ENCODE results near the gene GOLGA8A. TPM values are rescaled to one million over a fixed set of nuclear protein-coding genes. Genes with fewer than 3 reads are reported as not detected.
"Not testable (repeated sequence)": the region's sequence is repeated elsewhere in the genome, so short reads cannot be mapped to it uniquely, and the experiment has no call there.

GOLGA8A gene
- total RNA-seq, 1 donor from 2014 or later, result 258 TPM

DNA sequence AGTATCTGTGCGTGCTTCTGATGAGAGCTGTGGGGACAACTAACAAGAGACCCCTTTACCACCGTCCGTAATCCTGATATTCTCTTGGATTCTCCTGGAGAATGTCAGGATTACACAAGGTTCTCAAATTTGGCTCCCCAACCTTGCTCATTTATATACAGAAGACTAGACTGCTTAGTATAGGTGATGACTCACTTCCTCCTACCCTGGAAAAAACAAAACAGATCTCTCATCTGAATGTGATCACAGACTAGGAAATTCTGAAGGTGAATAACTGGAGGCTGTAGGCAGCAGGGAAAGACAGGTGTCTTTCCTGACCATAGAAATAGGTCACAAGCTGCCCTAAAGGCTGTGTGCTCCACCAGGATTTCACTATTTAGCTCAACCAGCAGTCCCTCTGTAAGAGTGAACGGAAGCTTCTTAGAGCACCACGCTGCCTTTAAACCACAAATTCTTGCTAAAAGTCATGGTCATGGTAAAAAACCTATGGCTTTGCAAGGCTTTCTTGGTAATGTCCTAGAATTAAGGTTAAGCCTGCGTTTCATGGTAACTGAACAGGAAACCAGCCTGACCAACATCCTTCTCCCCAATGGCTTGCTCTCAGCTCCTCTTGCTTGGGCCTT lies 39.9 kb downstream of the GOLGA8A start:
- intact Hi-C loops (cut with micrococcal nuclease); H3K4me3 Mint-ChIP-seq (ENCODE audit: low read depth); H3K36me3 Mint-ChIP-seq (ENCODE audit: low read depth); DNase-seq (ENCODE audit: low spot score); H3K27ac Mint-ChIP-seq; H3K27me3 Mint-ChIP-seq (ENCODE audit: low read depth); H3K4me1 Mint-ChIP-seq (ENCODE audit: low read depth); H3K9me3 Mint-ChIP-seq: not testable (repeated sequence)

DNA sequence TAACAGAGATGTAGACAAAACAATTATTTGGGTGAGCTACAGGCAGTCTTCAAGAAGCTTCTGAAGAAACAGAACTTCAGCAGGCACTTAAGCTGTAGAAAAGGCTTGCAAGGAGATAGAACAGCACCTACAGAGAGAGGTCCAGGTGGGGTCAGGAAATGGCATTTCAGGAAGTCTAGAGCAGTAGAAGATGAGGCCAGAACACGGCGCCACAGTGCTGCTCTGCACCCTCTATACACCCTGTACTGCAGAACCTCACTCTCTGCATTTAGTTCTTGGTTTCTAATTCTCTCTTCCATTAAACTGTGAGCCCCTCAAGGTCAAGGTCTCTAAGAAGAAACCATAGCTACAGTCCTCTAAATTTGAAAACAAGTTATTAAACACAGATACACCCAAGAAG lies 44.6 kb downstream of the GOLGA8A start:
- DNase-seq (ENCODE audit: low spot score); H3K27me3 Mint-ChIP-seq (ENCODE audit: low read depth); H3K36me3 Mint-ChIP-seq (ENCODE audit: low read depth); intact Hi-C loops (cut with micrococcal nuclease); H3K4me1 Mint-ChIP-seq (ENCODE audit: low read depth); H3K4me3 Mint-ChIP-seq (ENCODE audit: low read depth); H3K27ac Mint-ChIP-seq; H3K9me3 Mint-ChIP-seq: not testable (repeated sequence)

DNA sequence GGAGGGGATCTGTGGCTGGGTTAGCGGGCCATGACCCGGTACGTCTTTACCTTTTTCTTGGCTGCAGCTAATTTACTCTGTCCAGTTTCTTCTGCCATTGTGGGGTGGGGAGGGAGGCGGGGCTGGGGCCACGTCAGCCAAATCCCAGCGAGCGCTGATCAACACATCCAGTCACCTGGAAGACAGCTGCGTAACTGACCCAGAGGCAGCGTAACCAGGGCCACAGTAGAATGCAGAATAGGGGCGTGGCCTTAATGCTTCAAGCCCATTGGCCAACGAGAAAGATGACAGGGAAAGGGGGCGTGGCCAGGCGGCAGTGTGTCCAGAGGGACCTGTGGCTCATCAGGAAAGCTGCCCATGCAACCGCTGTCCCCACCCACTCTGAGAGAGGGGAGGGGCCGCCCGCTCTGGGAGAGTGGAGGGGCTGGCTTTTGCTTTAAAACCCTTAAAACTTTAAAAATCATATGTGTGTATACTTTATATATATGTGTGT lies 48.0 kb downstream of the GOLGA8A start:
- H3K27me3 Mint-ChIP-seq (ENCODE audit: low read depth); DNase-seq (ENCODE audit: low spot score); intact Hi-C loops (cut with micrococcal nuclease); H3K36me3 Mint-ChIP-seq (ENCODE audit: low read depth); H3K4me3 Mint-ChIP-seq (ENCODE audit: low read depth); H3K27ac Mint-ChIP-seq; H3K4me1 Mint-ChIP-seq (ENCODE audit: low read depth); H3K9me3 Mint-ChIP-seq: not testable (repeated sequence)

Other genes with a start within 250 kb of the GOLGA8A start
- gene KATNBL1, start 227.7 kb downstream of the GOLGA8A start, total RNA-seq, result 42.0 and 42.3 TPM in 2 replicates
- 90.4 and 97.3 TPM in 2 replicates for gene EMC4, start 212.8 kb downstream of the GOLGA8A start, total RNA-seq
- 16.6 and 17.0 TPM in 2 replicates for gene SLC12A6, start 100.0 kb downstream of the GOLGA8A start, total RNA-seq
- gene NOP10, start 94.7 kb downstream of the GOLGA8A start, total RNA-seq, result 227 and 232 TPM in 2 replicates
- gene NUTM1, start 94.5 kb downstream of the GOLGA8A start, total RNA-seq, result not detected in 2 replicates
- gene LPCAT4, start 70.6 kb downstream of the GOLGA8A start, total RNA-seq, result 70.9 and 76.1 TPM in 2 replicates
- gene GOLGA8B, start 145.8 kb upstream of the GOLGA8A start, total RNA-seq, result 215 and 222 TPM in 2 replicates